ENCODE measurements around the gene LMF2.
"Not testable (repeated sequence)": the region's sequence is repeated elsewhere in the genome, so short reads cannot be mapped to it uniquely, and the experiment has no call there.

The LMF2 gene

GRCh38 chr22:50522806-50523438 lies 15.4 kb upstream of the LMF2 start:
- no peak for DNase-seq

- DNase-seq, result no peak
These were observed 14.8 kb upstream of the LMF2 start for GRCh38 chr22:50522208-50522805.

GRCh38 chr22:50521710-50522109 lies 14.2 kb upstream of the LMF2 start:
- no peak for DNase-seq

GRCh38 chr22:50520826-50521453 lies 13.4 kb upstream of the LMF2 start:
- DNase-seq, result no peak

GRCh38 chr22:50520184-50520583 lies 12.7 kb upstream of the LMF2 start:
- DNase-seq, result not testable (repeated sequence)

GRCh38 chr22:50519151-50519550 lies 11.6 kb upstream of the LMF2 start:
- no peak for DNase-seq

GRCh38 chr22:50518606-50519005 lies 11.1 kb upstream of the LMF2 start:
- DNase-seq, result no peak

- no peak for DNase-seq
These were observed 10.2 kb upstream of the LMF2 start for GRCh38 chr22:50517495-50518260.

GRCh38 chr22:50516891-50517290 lies 9.4 kb upstream of the LMF2 start:
- DNase-seq, result no peak

GRCh38 chr22:50516068-50516467 lies 8.6 kb upstream of the LMF2 start:
- DNase-seq, result no peak

GRCh38 chr22:50513175-50513574 lies 5.7 kb upstream of the LMF2 start:
- no peak for DNase-seq

GRCh38 chr22:50508897-50509296 lies 1.4 kb upstream of the LMF2 start:
- no peak for DNase-seq

- DNase-seq, result peak; percentile 88
These were observed 736 bp upstream of the LMF2 start, which contains the start of gene NCAPH2 for GRCh38 chr22:50507991-50508884. Gene NCAPH2 (plus strand): TSS chr22:50508224. CDS start chr22:50508338, 114 bp downstream.

GRCh38 chr22:50506611-50507420 lies 686 bp downstream of the LMF2 start:
- no peak for DNase-seq

- DNase-seq, result no peak
These were observed 1.5 kb downstream of the LMF2 start for GRCh38 chr22:50505776-50506610.

- DNase-seq, result no peak
These were observed 2.2 kb downstream of the LMF2 start for GRCh38 chr22:50505276-50505775.

- DNase-seq, result no peak
These were observed 2.9 kb downstream of the LMF2 start for GRCh38 chr22:50504369-50505211.

- DNase-seq, result no peak
These were observed 3.9 kb downstream of the LMF2 start for GRCh38 chr22:50503475-50504145.

Data from NCI-H526 treated with DMSO at 0.1 percent for 48 hours (cell line).